K562 (cell line): ENCODE measurements around the gene STAU1. TPM values are rescaled to one million over a fixed set of nuclear protein-coding genes. Genes with fewer than 3 reads are reported as not detected.
A peak's percentile ranks its signal among the peaks of the same experiment; 100 is the strongest.

Experiments used
- ATAC-seq: fragments of 200-7000 bp; cut with Tn5 transposase; 3 replicates; pipeline ENCODE4 v1.9.1; 2020; ENCODE audit warnings: moderate library complexity
- BruUV-seq: library from RNA; stranded (reverse); fragments of 400-500 nt; replicated peaks from 2 replicates; lab custom pipeline; 2021; lab: Mats Ljungman, UMichigan
- CTCF ChIA-PET: fragments of 300-600 bp; formaldehyde crosslinking; extraction: SDS; loops from one replicate; lab custom pipeline; 2021; ENCODE audit warnings: low intra/inter-chr PET ratio; lab: Yijun Ruan, JAX
- POLR2A ChIA-PET: fragments of 300-600, 350-650 bp; sonication (Branson Sonifier 250); formaldehyde crosslinking; extraction: SDS; loops from one replicate; lab custom pipeline; 2021; ENCODE audit warnings: antibody characterized with exemption, inconsistent platforms; lab: Yijun Ruan, JAX
- DNase-seq, 4 experiments: peaks; one replicate each; pipeline versions ENCODE4 v3.0.0 to v3.0.0-alpha.2; 2011 to 2018; ENCODE audit warnings: low spot score in 3 of 4, mixed read lengths in 3 of 4; ENCODE audit errors: extremely low read depth in 1 of 4
- FAIRE-seq: peaks from 2 replicates; lab custom pipeline; 2011; peaks lifted over from hg19 to GRCh38; lab: Jason Lieb, UNC
- H2AFZ ChIP-seq: 2 replicates; pipeline ENCODE4 v1.6.0; 2011; ENCODE audit warnings: low read depth, low read length, control low read depth, inconsistent platforms
- H3K27ac ChIP-seq: fragments of 200-600 bp; 3 replicates; pipeline ENCODE4 v1.8.0; 2011; ENCODE audit warnings: low read depth, mild to moderate bottlenecking, control low read depth, inconsistent platforms, low read length, moderate library complexity, mixed read lengths; ENCODE audit errors: extremely low read depth
- H3K27me3 ChIP-seq, 2 experiments: fragments of 300-600 bp in 1 of 2; 2 replicates in 1 of 2; 3 replicates in 1 of 2; pipeline versions ENCODE4 v1.6.0 to v1.8.0; 2011; ENCODE audit warnings: inconsistent platforms in 2 of 2, low read length in 2 of 2, mild to moderate bottlenecking in 1 of 2, mixed read lengths in 1 of 2, moderate library complexity in 1 of 2; ENCODE audit not compliant: control insufficient read depth in 2 of 2, insufficient read depth in 2 of 2
- H3K36me3 ChIP-seq: fragments of 300-600 bp; 3 replicates; pipeline ENCODE4 v1.8.0; 2011; ENCODE audit warnings: mild to moderate bottlenecking, low read length, inconsistent platforms; ENCODE audit not compliant: control insufficient read depth, insufficient read depth
- H3K4me1 ChIP-seq, 2 experiments: fragments of 200-600 bp in 1 of 2; replicated peaks in 1 of 2; 2 replicates in 1 of 2; 3 replicates in 1 of 2; pipeline versions ENCODE4 v1.5.1 to v1.8.0; 2011; ENCODE audit warnings: inconsistent platforms in 2 of 2, low read length in 2 of 2, mild to moderate bottlenecking in 1 of 2, mixed read lengths in 1 of 2, moderate library complexity in 1 of 2; ENCODE audit not compliant: control insufficient read depth in 2 of 2, insufficient read depth in 2 of 2
- H3K4me2 ChIP-seq: 2 replicates; pipeline ENCODE4 v1.6.1; 2011; ENCODE audit warnings: low read length, control low read depth, inconsistent platforms, mixed read lengths; ENCODE audit not compliant: insufficient read depth
- H3K4me3 ChIP-seq: fragments of 200-600 bp; sonication (generic), shearing (Covaris generic); 2 replicates; pipeline ENCODE4 v1.5.1; 2016; ENCODE audit warnings: control low read depth, inconsistent platforms
- H3K79me2 ChIP-seq: fragments of 200-600 bp; 3 replicates; pipeline ENCODE4 v1.8.0; 2011; ENCODE audit warnings: low read length, inconsistent platforms; ENCODE audit not compliant: control insufficient read depth, insufficient read depth
- H3K9ac ChIP-seq, 2 experiments: 2 replicates each; pipeline versions ENCODE4 v1.6.0 to v1.6.1; 2011; ENCODE audit warnings: low read depth in 2 of 2, low read length in 2 of 2, control low read depth in 1 of 2, inconsistent platforms in 1 of 2, mild to moderate bottlenecking in 1 of 2, mixed read lengths in 1 of 2; ENCODE audit not compliant: insufficient read depth in 1 of 2
- H3K9me1 ChIP-seq: one replicate; pipeline ENCODE4 v1.6.0; 2011; ENCODE audit warnings: inconsistent platforms, mild to moderate bottlenecking, low read length, moderate library complexity; ENCODE audit not compliant: control insufficient read depth, insufficient read depth
- H3K9me3 ChIP-seq: replicated peaks from 2 replicates; pipeline ENCODE4 v1.5.1; 2011; ENCODE audit warnings: low read depth, low read length, inconsistent platforms; ENCODE audit not compliant: control insufficient read depth, insufficient read depth
- H4K20me1 ChIP-seq: replicated peaks from 2 replicates; pipeline ENCODE4 v1.6.1; 2011; ENCODE audit warnings: low read length, inconsistent platforms, mixed read lengths; ENCODE audit not compliant: control insufficient read depth, insufficient read depth
- ATF3 ChIP-seq, 2 experiments: fragments of 450-650 bp in 1 of 2; sonication (generic) in 1 of 2; formaldehyde crosslinking in 1 of 2; IDR thresholded peaks in 1 of 2; conservative IDR thresholded peaks in 1 of 2; 2 replicates each; pipeline versions ENCODE4 v1.6.1 to v1.8.1; 2016 to 2023; ENCODE audit warnings: mild to moderate bottlenecking in 2 of 2, moderate library complexity in 2 of 2, inconsistent platforms in 1 of 2, missing genetic modification reagents in 1 of 2
- SPI1 ChIP-seq: IDR thresholded peaks from 2 replicates; pipeline ENCODE4 v1.6.1; 2011; ENCODE audit warnings: low read depth, low read length, control low read depth, borderline replicate concordance
- ZNF583 ChIP-seq: fragments of 250-450 bp; sonication (Bioruptor Pico); IDR thresholded peaks from 2 replicates; pipeline ENCODE4 v1.4.0; 2020
- WGBS: fragments of 100-300 bp; shearing (Covaris generic); methylation state at CpG from one replicate; pipeline ENCODE4 v1.1.6; 2016; ENCODE audit warnings: low coverage, mixed read lengths; ENCODE audit not compliant: insufficient coverage; ENCODE audit errors: missing lambda C conversion rate; 5-methylcytosine and 5-hydroxymethylcytosine counted together
- in situ Hi-C: fragments of 300-500 bp; cut with MboI; formaldehyde crosslinking; loops from 4 replicates; pipeline ENCODE4 v1.15.0; 2018; ENCODE audit warnings: inconsistent platforms, mixed read lengths
- intact Hi-C: fragments of 100-400 bp; cut with micrococcal nuclease; formaldehyde crosslinking; loops from 2 replicates; pipeline ENCODE4 v1.14.2; 2022
- polyA plus RNA-seq, 8 experiments: library from polyadenylated mRNA; depleted of rRNA in 4 of 8; stranded (reverse) in 5 of 8; unstranded in 3 of 8; fragments of >200 nt; fragmentation: Nextera tagmentation in 2 of 8; fragmentation: Illumina TruSeq in 1 of 8; extraction: Ambion mirVana in 2 of 8; extraction: Trizol in 1 of 8; gene quantifications; 2 replicates each; pipeline versions ENCODE4 v1.2.1 to v1.2.3, GENCODE V29; 2011 to 2014; ENCODE audit warnings: inconsistent platforms in 1 of 8, missing spikeins in 1 of 8
- total RNA-seq, 7 experiments: library from RNA; depleted of rRNA in 6 of 7; stranded (reverse); fragments of >200 nt in 6 of 7; fragmentation: Illumina TruSeq in 2 of 7; extraction: Trizol in 2 of 7; gene quantifications; 2 replicates each; pipeline versions ENCODE4 v1.2.1 to v1.2.3, GENCODE V29; 2011 to 2021; ENCODE audit warnings: low replicate concordance in 1 of 7
- TF ChIP-seq, protein P1 (sequence below): IDR thresholded peaks from 3 replicates; pipeline ENCODE4 v1.6.1; 2011; ENCODE audit warnings: borderline replicate concordance, mild to moderate bottlenecking; ENCODE audit not compliant: insufficient read length, insufficient read depth

STAU1 gene
- total and polyA plus RNA-seq, 9 of the 15 experiments (the other 6 are each of a cell fraction or from before 2014, with no cell fraction given): 18.0 to 106 (median 50.6) TPM

- WGBS: 93% methylated on average over 6 of the region's 6 CpGs
- POLR2A ChIA-PET: interaction anchor here (0.8 to 1.6 kb wide), 2 partner anchors 8 kb away, joined by 3 to 6 read pairs; no protein-coding TSS in a partner anchor
- Histone ChIP-seq H4K20me1 (0 out of 2 replicates have a peak, but pooled peaks cover 3% of the 10 kb centered on the region), H3K9me1 (no peaks in the 10 kb centered on the region), H3K9me3 (no peaks in the 10 kb centered on the region), H3K4me2 (no peak overlapping the region), H3K27me3 (no peaks in the 10 kb centered on the region), H3K9ac (no peak overlapping the region), H3K4me3 (no peak overlapping the region), H2AFZ (no peak overlapping the region), H3K36me3 (peaks cover 54% of the 10 kb centered on the region), H3K79me2 (peaks cover 80% of the 10 kb centered on the region), H3K4me1 (no peaks in the 10 kb centered on the region), H3K27ac (no peak overlapping the region)
- DNase-seq (no peak), ATAC-seq (no peak), FAIRE-seq (no peak)
- CTCF ChIA-PET: no interaction called here
- BruUV-seq: no TSS peak
- TF ChIP-seq ATF3 (IDR thresholded peaks at IDR 0.05) (peak; percentile 34; the same call in 1 of the 2 replicates), ATF3 (CRISPR knock-in tag; conservative IDR thresholded peaks at IDR 0.05) (no peak), ZNF583 (CRISPR knock-in tag) (no peak)
- in situ Hi-C loops: no loop called here
- intact Hi-C loops: no loop called here
Measured at GRCh38 chr20:49174183-49174582, 14.0 kb downstream of the STAU1 start.

GRCh38 chr20:49172413-49172812 lies 15.7 kb downstream of the STAU1 start:
- in situ Hi-C loops: no loop called here
- FAIRE-seq (no peak), ATAC-seq (no peak), DNase-seq (no peak)
- Histone ChIP-seq H3K4me1 (no peaks in the 10 kb centered on the region), H3K9me1 (no peaks in the 10 kb centered on the region), H3K4me2 (no peak overlapping the region), H3K27ac (no peak overlapping the region), H4K20me1 (0 out of 2 replicates have a peak, but pooled peaks cover 3% of the 10 kb centered on the region), H3K9ac (no peak overlapping the region), H3K4me3 (no peak overlapping the region), H3K27me3 (no peaks in the 10 kb centered on the region), H2AFZ (no peak overlapping the region)
- TF ChIP-seq, protein P1, sequence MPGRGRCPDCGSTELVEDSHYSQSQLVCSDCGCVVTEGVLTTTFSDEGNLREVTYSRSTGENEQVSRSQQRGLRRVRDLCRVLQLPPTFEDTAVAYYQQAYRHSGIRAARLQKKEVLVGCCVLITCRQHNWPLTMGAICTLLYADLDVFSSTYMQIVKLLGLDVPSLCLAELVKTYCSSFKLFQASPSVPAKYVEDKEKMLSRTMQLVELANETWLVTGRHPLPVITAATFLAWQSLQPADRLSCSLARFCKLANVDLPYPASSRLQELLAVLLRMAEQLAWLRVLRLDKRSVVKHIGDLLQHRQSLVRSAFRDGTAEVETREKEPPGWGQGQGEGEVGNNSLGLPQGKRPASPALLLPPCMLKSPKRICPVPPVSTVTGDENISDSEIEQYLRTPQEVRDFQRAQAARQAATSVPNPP: no peak
- TF ChIP-seq SPI1: no peak
- TF ChIP-seq, all 486 proteins: peak for 0
- peaks cover 82% of the 10 kb centered on the region for H3K79me2 ChIP-seq
- H3K9me3 ChIP-seq: no peaks in the 10 kb centered on the region
- CTCF ChIA-PET: no interaction called here
- H3K36me3 ChIP-seq: peaks cover 46% of the 10 kb centered on the region
- intact Hi-C loops: no loop called here
- 43% methylated on average over 1 of the region's 1 CpG for WGBS
- POLR2A ChIA-PET: interaction anchor here (1.6 kb wide), 1 partner anchor 10 kb away, joined by 6 read pairs; no protein-coding TSS in a partner anchor
- BruUV-seq: no TSS peak
